CD4-positive, alpha-beta T cell treated with Interleukin-2 at 100 ng/mL for 4 hours (primary cell): Measurements from ENCODE around the gene SLC40A1.

Experiments used
- DNase-seq: peaks from one replicate; pipeline ENCODE4 v3.0.0-alpha.2; 2020; ENCODE audit warnings: low spot score

SLC40A1 gene

DNA sequence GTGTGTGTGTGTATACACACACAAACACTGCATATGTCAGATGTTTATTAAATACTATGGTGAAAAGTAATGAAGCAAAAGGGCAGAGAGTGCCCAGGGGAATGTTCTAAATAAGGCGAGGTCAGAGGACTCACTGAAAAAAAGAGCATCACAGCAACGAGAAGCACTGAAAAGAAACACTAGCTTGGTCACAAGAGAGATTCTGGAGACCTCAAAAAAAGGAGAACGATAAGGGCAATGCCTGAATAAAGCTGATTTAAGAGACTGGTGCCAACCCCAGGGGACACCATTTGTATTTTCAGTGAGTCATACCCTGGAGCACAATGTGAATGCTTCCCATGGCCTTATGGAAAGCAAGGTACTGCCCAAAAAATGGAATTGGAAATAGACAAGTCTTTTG lies 14.5 kb downstream of the SLC40A1 start:
- no peak for DNase-seq

DNA sequence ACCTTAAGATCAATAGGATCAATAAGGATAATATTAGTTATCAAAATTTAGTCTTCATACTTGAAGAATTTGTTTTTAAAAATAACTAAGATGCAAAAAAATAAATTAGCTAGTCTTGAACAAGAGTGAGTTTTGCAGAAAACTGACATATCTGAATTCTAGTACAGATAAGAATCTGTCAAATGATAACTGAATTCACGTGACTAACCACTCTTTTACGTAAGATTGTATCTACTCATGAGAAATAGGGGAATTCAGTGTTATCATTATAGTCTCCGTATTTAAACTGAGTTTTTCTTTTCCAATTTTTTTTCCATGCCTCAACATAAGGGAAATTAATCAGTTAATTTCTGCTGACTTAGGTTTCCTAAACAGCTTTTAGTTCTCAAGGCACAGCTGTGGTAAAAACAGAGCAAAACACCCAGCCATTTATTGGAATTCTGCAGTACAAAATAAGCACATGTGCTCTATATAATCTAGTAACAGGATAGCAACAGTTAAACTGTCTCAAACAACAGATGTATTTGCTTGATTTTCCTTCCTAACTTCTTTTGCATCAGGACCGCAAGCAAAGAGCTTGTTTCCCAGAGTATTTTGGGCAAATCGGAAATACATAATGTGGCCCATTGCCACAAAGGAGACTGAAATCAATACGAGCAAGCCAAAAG lies 19.1 kb downstream of the SLC40A1 start:
- DNase-seq = no peak

DNA sequence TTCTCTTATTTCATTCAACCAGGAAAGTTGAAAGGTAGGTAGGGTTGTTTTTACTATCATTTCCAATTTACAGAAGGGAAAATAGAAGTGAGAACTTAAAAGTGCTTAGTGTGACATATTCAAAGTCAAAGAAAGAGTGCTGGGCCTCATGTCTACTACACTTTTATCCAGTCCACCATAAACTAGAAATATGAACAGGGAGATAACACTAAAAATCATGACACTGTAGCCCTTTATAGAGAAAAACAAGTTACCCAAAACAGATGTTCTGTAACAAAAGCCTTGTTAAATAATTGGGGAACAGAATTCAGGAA lies 20.4 kb downstream of the SLC40A1 start:
- no peak for DNase-seq

DNA sequence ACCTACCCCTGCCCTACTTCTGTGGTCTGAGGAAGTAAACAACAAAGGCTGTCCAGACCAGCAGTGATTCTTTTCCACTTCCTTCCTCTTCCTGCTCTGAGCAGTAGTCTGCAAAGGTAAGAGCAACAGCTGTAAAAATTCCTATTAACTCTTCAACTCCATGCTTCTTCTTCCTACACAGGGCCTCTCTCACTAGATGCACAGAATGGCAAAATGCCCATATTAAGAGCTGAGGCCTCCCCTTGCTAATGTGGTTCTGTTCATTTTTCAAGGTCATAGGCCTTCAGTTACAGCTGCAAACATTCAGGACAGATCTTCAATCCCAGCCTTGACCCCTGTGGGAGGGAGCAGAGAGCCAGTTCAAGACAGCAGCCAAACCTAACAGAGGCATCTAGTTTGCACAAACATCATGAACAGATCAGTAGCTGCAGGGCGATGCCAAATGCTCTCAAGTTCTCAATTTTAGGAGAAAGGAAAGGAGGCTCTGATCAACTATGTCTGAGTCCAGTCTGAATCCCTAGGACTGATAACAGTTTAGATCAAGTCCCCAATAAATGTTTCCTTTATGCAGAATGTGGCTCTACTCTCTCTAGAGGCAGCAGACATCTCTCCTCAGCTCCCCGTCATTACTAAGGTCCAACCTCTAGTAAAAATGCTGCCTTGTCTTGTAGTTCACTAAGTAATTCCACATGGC lies 20.9 kb downstream of the SLC40A1 start:
- no peak for DNase-seq

DNA sequence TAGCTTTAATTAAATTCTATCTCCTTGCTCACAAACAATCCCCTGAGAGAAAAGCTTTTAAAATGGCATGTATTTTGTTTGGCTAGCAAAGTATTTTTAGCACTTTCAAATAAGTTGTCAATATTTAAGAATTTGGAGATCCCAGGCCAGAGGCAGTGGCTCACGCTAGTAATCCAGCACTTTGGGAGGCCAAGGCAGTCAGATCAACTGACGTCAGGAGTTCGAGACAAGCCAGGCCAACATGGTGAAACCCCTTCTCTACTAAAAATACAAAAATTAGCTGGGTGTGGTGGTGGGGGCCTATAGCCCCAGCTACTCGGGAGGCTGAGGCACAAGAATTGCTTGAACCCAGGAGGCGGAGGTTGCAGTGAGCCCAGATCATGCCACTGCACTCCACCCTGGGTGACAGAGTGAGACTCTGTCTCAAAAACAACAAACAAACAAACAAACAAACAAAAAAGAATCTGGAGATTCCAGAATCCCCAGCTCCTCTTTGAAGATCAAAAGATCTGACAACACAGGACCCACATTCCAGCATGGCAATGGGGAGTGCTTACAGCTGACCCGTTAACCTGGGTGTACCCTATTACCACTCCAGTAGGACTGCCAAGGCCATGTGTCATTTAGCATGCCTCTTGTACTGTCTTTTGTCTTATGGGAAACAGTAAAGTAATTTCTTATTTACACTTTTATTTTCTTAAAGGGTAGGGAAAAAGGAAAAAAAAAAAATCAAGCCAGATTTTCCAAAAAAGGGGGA lies 21.9 kb downstream of the SLC40A1 start:
- no peak for DNase-seq

DNA sequence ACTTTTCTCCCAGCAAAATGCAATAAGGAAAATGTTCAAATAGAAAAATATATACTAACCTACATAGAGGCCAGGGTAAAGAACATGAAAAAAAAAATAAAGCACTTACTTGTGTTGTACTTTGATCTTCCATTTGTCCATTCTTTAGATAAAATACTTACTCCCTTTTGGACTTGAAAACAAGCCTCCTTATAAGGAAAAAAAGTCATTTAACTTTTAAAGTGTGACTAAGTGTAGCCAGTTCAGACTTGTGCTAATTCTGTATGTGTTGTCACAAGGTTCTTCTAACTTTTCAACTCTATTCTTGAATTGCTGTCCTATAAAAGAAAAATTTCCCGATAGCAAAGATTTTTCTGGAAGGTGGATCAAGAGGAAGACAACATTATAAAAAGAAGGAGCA lies 23.2 kb downstream of the SLC40A1 start:
- DNase-seq = no peak

DNA sequence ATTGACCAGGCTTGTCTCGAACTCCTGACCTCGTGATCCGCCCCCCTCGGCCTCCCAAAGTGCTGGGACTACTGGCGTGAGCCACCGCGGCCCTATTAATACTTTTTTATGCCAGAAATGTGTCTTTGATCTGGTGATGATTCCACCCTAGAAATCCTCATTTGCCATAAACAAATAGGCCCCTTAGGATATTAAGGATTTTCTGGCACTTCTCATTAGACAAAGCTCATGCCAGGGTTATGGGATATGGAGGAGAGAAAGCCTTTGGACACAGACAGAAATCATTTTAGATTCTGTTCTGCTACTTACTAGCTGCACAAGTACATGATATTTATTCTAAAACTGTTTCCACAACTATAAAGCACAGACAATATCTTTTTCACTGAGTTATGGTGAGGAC lies 24.1 kb downstream of the SLC40A1 start:
- DNase-seq = no peak

DNA sequence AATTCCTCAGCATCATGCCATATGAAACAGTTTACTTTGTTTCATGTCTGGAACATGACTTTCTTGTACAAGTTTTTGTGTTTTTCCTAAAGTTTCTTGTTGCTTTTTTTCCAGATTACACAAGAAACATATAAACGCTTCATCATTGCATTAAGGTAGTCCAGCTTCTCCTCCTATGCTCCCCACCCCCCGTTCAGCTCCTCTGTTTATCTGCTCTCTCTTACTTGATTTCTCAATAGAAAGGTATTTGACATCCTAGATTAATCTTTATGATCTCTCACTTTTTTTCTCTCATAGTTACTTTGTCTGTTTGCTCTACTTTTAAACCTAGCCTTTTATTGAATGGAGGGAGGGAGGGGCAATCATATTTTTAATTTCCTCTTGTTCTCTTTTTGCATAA lies 25.4 kb downstream of the SLC40A1 start:
- no peak for DNase-seq

DNA sequence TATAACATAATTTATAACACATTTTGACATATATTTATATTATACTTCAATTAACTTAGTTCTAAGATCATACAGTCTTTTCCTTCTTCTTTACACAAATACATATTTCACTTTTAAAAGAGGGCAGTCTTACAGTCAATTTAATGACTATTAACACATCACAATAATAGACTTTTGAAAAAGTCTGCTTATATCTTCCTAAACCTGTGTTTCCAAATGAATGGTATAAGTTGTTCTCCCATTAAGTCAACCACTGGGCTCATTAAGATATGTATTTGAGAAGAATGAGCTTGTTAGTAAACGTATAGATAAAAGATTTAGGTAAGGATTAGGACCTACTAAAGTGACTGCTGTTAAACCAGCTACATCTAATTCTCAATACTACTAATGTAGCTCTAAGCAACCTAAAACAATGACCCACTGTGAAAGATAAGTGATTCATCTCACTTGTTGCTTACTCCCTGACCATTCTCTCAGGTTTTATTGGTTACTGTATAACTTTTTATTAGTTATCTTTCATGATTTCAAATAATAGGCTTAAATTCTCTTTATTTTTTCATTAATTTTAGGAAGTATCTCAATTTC lies 27.0 kb downstream of the SLC40A1 start:
- no peak for DNase-seq

DNA sequence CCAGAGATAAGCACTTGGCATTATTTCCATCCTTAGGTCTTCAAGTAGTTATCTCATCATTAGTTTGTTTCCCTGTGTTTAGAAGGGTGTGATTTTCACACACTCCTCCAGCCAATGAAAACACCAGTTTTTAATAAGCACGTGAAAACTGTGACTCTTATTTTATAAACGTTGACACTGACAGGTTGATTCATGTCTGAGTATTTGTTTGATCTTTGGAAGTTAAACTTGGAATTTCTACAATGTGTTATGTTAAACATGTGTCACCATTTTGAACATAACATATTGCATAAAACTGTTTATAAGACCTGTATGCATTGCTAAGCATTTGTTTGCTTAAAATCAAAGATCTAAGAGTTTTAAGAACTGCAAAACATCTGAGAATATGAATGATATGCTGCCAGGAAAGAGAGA lies 27.6 kb downstream of the SLC40A1 start:
- DNase-seq = no peak

DNA sequence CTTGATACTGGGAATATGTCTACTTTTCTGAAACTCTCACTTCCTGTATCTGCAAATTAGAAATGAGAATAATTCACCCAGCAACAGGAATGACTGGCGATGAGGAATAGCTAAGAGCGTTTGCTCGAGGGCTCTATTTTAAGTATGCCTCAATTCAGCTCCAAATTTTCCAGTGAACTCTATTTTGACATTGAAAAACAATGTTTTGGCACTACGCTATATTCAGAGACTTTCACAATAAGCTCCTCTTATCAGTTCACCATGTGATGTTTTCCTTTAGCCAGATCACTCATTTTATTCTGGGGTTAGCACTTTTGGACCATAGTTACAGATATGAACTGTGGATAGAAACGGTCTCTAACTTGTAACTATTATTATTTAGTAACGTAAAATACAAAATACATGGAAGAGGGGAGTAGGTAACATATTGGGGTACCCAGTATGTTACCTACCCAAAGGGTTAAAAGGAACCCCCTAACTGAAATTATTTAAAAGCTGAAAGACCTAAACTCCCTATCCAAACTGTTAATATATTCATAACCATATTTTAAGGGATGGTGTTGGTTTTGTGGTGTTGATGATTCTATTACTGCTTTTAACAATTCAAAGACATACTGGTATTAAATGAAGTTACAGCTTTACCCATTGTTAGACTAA lies 28.1 kb downstream of the SLC40A1 start:
- no peak for DNase-seq

DNA sequence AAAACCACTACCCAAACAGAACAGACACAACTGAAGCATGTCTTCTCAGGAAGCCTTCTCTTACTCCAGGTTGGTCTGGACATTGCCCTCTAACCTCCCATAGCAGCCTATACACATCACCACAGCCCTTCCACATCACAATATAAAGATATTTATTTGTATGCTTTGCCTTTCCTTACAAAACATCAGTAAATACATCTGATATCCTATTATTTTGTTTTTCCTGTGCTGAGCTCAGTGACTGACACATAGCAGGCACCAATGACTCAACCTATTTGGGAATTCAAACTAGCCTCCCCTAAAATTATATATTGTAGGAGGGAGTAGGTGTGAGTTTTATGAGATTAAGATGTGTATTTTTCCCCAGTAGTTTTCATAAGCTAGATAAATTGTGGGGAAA lies 28.8 kb downstream of the SLC40A1 start:
- no peak for DNase-seq

DNA sequence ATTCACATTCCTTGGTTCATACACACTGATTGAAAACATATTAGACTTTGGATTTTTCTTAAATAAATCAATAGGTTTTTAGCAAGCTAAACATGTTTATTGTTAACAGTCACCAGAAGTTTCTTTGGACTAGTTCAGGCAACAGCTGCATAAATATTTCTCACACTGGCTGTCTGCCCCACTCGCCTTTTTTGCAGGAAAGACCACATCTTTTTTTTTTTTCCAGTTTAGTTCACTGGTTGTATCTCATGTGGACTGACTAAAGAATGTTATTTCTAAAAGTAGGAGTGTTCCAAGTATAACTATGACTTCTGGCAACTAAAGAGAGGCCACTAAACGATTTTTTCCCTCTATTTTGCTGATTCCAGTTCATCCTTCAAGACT lies 31.1 kb downstream of the SLC40A1 start:
- no peak for DNase-seq

DNA sequence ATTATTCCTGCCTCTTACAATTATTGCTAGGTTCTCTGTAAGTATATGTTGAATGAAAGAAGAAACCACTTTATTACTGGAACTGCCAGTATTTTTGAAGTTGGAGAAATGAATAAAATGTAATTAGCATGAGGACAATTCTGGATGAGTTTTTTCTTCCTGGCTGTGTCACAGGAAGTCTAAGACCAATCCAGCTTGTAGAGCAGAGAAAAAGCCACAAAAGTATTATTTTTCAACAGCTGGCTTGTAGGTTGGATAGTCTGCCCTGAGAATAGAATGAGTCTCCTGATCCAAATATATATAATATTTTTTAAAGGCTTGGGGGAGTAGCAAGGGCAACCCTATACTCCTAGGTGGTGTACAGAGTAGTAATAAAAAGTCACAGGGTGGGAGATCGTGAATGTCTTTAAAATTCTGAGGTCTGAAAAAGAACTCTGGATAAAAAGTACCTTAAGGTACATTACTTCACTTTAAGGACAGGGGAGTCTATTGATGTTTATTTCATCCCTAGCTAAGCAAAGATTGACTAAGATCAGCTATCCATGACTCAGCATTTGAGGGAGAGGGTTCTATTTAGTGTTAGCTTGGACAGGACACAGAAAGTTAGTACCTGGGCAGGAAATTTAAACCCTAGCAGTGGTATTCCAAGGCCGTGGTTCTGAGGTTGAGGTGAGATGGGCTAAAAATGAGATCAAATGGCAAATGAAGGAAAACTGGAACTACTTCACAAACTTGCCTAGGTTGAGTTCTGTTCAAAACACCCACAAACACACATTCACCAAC lies 31.7 kb downstream of the SLC40A1 start:
- no peak for DNase-seq

DNA sequence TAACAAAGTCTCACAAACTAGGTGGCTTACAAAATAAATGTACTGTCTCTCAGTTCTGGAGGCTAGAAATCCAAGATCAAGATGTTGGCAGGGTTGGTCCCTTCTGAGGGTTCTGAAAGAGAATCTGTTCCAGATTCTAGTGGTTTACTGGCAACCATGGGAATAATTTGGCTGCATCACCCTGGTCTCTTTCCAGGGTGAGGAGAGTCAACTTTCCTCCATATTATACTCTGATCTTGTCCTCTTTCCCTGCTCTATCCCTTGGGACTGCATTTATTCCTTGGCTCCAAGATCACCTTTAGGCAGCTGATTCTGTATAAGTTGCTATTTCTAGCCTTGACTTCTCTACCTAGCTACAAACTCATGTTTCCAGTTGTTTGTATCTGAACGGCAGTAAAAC lies 35.2 kb downstream of the SLC40A1 start:
- DNase-seq = no peak

DNA sequence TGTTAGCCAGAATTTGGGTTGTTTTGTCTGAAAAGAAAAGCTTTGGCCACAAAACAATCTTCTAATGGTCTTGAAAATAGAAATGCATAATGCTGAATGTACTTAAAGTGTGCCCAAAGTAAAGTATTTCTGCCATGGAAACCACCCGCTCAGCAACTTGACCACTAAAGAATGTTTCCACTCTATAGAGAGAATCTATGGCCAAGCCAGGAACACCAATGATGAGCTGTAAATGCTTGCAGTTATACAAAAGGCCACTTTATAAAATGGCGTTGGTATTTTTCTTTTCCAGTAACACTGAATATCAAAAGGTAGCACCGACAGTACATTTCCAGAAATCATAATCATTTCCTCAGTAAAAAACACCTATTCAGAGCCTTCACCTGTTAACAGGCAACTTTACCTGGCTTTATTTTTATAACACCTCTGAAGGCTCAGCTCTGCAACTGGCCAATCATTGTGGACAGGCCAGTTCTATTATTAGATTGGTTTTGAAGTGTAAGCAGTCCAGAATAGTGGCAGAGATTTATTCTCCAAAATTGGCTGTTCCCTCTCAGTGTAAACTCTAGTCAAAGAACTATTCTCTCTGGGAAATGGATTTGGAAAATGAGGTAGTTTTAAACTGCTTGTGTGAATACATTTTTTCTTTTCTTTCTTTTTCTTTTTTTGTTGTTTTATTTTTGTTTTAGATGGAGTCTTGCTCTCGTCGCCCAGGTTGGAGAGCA lies 36.1 kb downstream of the SLC40A1 start:
- no peak for DNase-seq

DNA sequence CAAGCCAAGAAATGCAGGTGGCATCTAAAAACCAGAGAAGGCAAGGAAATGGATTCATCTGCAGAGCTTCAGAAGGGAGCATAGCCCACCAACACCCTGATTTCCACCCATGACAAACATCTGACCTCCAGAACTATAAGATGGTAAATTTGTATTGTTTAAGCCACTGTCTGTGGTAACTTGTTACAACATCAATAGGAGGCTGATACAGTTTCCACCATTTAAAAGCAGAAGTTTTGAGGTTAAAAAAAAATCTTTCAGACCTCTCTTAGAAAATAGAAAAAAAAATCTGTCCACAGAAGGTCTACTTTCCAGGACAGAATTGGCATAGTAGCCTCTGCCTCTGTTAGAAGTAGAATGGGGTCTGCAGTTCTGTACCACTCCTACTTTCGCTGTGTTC lies 37.2 kb downstream of the SLC40A1 start:
- DNase-seq = no peak

DNA sequence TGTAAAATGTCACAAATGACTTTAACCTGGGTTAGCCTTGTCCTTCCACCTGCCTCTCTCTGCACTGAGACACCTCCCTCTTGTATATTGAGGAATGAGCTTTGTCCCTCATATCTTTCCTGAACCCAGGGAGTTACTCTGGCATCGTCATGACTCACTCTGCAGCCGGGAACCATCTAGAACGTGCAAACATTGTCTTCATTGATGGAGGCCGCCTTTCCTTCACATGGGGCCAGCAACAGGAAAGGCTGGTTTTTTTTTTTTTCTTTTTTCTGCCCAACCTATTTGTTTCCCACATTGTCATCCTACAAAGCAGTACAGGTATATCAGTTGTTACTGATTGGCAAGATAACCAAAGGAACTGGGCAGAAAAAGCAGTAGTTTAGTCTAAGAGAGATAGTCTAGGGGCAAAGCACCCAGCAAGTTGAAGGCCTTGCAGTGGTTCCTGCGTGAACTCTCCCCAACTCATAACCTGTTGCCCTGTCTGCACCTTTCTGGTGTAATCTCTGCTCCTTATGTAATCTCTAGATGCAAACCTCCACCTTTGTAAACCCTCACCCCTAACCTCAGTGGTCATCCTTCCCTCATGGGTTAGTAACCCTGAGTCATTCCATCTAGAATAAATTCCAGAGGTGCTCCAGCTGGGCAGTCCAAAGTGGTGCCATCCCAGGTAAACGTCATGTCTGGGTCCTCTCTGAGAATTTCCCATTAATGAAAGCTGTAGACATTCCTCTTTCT lies 38.3 kb downstream of the SLC40A1 start:
- DNase-seq = no peak

DNA sequence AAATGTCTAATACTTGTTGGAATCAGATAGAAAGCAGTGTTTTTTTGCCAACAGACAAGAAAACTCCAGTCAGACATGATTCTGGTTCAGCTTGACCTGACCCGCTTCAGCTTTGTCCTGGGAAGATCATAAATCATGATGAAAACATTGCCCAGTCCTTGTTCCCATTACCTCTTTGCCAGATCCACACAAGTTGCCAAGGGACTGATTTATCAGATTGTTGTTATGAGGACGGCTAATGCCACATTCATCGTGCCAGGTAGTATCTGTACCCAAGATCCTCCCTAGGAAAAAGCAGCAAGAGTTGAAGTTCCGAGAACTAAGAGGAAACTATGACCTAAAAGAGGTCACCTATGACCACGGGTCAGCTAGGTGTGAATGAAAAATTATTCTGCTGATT lies 39.0 kb downstream of the SLC40A1 start:
- DNase-seq = no peak

DNA sequence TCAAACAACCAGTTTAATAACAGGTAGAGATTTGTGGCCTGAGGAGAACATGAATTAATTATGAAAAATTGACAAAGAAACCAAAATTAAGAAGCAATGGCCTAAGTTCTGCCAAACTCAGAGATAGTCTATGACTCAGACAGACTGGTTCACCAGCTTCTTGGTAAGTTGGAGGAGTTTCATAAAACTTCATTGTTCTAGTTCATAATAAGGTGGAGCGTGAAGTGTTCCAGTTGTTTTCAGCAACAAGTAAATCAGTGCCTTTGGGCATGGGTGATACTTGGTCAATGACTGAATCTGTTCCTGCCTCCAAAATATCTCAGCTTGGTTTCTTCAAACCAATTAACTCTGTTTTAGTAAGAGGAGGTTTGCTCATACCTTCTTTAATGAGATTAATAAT lies 40.0 kb downstream of the SLC40A1 start:
- no peak for DNase-seq
